WI38 (cell line): ENCODE data around the gene ZFYVE28.

ENCODE experiments used
- H3K4me3 ChIP-seq: 2 replicates; pipeline ENCODE4 v1.5.1; 2011; ENCODE audit warnings: low read depth, mild to moderate bottlenecking, control low read depth, low read length
- TF ChIP-seq, protein P1 (sequence below): IDR thresholded peaks from 2 replicates; pipeline ENCODE4 v1.5.1; 2012; ENCODE audit warnings: low read depth, mild to moderate bottlenecking, control low read depth, low read length

ZFYVE28 gene

DNA sequence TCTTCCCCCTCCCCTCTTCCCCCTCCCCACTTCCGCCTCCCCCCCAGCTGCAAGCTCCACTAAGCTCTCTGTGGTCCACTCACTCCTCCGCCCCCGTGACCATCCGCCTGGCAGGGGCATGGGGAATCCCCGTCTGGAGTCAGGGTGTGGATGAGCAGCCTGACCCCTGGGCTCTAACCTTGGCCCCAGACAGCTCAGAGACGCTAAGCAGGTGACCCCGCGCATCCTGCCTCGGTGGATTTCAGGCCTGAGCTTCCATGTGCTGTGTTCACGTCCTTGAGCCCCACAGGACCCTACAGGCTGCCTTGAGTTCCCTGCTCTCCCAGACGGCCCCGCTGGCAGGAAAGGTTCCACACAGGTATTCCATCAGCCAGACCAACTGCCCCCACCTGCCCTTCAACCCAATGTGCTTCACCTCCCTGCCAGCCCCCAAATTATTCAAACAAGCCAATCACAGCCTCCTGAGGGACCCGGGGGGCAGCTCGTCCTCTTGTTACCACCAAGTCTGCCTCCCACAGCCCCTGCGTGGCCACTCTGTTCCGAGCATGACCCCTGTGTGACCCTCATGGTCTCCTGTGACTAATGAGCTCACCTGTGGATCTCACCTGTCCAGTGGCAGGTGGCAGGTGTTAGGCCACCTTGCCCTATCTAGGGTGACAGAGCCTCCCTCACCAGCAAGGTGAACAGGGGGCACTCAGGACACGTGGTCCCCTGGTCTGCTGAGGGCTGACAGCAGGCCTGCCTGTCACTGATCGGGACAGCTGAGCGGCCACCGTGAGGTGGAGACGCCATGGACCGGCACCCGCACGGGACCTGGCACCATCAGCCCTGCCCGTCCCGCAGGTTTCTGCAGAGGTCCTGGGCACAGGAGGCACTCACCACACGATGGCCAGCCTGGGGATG is 83.4 kb downstream of the ZFYVE28 start:
- TF ChIP-seq, protein P1, sequence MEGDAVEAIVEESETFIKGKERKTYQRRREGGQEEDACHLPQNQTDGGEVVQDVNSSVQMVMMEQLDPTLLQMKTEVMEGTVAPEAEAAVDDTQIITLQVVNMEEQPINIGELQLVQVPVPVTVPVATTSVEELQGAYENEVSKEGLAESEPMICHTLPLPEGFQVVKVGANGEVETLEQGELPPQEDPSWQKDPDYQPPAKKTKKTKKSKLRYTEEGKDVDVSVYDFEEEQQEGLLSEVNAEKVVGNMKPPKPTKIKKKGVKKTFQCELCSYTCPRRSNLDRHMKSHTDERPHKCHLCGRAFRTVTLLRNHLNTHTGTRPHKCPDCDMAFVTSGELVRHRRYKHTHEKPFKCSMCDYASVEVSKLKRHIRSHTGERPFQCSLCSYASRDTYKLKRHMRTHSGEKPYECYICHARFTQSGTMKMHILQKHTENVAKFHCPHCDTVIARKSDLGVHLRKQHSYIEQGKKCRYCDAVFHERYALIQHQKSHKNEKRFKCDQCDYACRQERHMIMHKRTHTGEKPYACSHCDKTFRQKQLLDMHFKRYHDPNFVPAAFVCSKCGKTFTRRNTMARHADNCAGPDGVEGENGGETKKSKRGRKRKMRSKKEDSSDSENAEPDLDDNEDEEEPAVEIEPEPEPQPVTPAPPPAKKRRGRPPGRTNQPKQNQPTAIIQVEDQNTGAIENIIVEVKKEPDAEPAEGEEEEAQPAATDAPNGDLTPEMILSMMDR = no peak

DNA sequence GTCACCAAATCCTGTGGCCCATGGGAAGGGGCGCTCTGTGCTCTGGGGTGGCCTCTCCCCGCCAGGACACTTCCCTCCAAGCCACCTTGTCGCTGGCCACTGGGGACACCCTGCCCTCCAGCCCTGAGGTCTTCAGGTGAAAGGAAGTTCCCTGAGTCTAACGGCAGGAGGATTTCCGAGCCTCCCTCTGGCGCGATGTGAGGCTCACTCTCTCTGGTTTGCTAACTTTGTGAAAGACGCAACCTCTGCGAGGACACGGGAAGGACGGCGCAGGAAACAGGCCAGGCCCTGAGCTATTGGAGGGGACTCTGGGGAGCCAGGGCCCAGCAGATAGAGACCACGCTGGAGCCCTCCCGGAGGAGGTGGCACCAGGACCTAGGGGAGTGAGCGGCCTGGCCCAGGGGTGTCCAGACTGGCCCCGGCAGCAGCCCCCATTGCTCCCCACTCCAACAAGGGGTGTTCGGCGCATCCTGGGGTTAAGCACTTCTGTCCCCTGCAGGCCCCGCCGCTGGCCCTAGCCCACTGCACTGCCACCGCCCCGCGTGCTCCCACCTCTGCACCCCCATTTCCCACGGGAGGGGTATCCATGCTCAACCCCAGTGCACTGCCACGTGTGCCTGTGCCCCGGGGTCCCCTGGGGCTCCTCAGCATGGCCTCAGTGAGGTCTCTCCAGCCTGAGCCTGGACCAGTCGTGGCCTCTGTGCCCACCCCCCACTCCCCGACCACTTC is 84.4 kb downstream of the ZFYVE28 start:
- TF ChIP-seq, protein P1 = no peak

More for the DNA sequence above, 83.4 kb downstream of the ZFYVE28 start:
- no peak overlapping the region for H3K4me3 ChIP-seq

DNA sequence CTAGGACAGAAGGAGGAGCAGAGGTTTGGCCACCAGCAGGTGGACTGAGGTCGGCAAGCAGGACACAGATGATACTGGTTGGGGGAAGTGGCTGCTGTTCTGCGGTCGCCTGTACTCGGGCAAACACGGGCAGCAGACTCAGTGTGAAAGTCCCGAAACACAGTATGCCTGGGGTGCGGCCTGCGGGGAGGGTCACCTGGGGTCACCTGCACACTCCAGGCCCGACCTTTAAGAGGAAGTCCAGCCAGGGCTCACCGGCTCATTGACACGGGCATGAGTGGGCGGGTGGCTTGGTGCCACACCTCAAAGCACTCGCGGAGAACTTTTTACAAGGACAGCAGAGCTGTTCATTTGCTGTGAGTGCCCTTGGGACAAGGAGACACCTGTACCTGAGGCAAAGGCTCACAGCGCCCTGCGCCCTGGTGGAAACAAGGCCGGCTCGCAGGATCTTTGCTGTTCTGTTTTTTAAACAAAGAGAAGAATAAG is 85.0 kb downstream of the ZFYVE28 start:
- TF ChIP-seq, protein P1 = no peak
- no peak overlapping the region for H3K4me3 ChIP-seq

More for the DNA sequence above, 84.4 kb downstream of the ZFYVE28 start:
- H3K4me3 ChIP-seq = no peak overlapping the region

DNA sequence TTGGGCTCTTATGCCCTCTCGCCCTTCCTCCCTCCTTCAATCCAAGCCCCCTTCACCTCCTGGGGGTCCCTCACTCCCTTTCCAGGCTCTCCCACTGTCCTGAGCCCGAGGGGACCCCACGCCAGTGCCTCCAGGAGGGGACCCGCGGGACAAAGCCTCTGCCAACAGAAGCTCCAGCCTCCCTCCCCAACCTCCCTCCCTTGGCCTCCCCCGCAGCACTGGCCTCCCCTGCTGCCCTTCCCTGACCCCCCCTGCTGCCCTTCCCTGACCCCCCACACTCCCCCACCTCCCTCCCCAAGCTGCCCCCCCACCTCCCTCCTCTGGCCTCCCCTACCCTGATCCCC is 85.5 kb downstream of the ZFYVE28 start:
- TF ChIP-seq, protein P1 = no peak
- no peak overlapping the region for H3K4me3 ChIP-seq

DNA sequence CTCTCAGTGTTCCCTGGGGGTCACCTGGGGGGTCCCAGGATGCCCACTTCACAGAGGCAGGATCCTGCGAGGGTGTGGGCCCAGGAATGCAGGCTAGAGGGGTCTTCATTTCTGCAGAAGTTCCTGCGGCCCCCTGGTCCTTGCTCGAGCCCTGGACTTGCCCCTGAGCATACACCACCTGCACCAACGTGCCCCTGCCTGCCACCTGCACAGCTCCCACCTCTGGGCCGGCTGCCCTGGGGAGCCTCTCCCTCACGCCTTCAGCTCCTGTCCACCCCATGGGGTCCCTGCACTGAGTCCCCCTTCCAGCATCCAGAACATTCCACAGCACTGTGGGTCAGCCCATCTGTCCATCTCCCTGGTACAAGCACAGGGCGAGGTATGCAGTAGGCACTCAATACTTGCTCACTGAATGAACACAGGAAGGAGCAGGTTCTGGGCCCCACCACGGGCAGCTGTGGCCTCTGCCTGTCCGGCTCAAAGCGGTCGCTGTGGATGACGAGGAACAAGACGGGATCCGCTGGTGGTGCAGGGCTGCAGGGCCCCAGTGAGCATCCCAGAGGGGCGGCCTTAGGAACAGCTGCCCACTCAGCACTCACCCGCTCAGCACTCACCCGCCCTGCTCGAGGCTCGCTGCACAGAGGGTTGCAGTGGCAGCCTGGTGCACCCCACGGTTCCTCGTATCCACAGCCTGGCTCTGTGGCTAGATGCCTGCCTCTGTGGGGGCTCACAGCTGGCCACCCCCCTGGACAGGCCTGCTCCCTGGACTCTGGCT is 86.1 kb downstream of the ZFYVE28 start:
- H3K4me3 ChIP-seq = no peak overlapping the region
- TF ChIP-seq, protein P1 = no peak

DNA sequence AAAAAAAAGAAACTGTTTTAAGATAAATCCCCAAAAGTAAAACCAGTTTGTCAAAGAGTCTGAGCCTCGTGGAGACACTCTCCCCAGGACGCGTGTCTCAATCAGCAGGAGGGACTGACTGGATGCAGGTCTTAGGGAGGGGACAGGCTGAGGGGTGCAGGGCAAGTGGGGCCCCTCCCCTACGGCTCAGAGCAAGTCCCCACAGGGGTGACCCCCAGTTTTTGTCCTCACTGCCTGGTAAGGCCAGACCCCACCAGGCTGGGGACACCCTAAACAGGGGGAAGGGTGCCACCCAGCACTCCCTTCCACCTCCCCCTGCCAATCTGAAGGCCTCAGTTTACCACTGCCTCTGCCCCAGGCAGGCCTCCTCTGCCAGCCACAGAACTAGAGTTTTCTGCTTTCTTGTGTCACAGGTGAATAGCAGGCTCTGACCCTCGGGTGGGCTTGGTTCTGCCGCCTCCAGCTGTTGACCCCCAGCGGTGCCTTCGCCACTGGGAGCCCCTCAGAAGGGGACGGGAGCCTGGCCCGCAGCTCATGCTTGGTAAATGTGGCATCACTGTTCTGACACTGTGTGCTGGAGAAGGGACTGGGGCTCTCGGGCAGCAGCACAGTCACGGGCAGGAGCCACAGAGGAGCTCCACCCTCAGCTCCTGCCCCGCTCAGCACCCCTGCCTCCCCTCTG is 86.8 kb downstream of the ZFYVE28 start:
- H3K4me3 ChIP-seq = no peak overlapping the region
- TF ChIP-seq, protein P1 = no peak
